ENCODE data around the gene STARD8. TPM values are rescaled to one million over a fixed set of nuclear protein-coding genes. Genes with fewer than 3 reads are reported as not detected.

The STARD8 gene
- total RNA-seq, 1 experiment from 2014 or later = 0.11 TPM

DNA sequence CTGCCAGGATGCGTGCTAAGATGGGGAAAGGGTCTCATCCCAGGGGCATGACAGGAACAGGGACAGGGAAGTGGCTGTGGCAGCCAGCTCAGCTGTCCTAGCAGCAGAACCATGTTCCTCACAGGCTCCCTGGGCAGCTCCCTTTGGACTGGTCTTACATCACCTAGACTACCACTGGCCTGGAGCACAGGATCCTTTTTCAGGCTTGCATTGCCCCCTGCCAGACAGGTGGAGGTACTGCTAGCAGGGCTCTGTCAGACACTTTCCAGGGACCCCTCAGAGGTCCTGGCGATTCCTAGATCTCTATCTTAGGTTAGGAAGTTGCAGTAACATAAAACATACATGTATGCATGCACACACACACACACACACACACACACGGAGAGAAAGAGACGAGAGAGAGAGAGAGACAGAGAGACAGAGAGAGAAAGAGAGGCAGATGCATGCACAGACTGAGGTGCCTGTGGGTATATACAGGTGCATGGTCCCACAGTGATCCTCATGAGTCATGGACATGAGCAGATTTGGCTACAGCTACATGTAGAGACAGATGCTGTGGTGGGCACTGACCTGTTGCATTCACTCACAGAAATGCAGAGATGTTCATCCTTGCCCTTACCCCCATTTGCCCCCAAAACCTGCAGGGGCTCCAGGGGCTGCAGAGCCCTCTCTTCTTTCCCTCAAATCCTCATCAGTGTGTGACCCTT is 63.6 kb downstream of the STARD8 start:
- intact Hi-C loops (cut with micrococcal nuclease; ENCODE audit: unreplicated experiment) = no loop called here
- Histone ChIP-seq H3K27me3 (replicated peaks; ENCODE audit: insufficient read depth, low read depth, low read length, poor library complexity) (no peaks in the 10 kb centered on the region), H3K27ac (ENCODE audit: low read depth, low read length, poor library complexity, severe bottlenecking) (no peak overlapping the region), H3K4me1 (ENCODE audit: insufficient read depth, low read length, poor library complexity, severe bottlenecking) (no peaks in the 10 kb centered on the region), H3K9me3 (ENCODE audit: low read depth, low read length, poor library complexity, severe bottlenecking) (no peaks in the 10 kb centered on the region), H3K36me3 (ENCODE audit: insufficient read depth, low read length, poor library complexity, severe bottlenecking) (no peaks in the 10 kb centered on the region), H3K4me3 (ENCODE audit: low read depth, low read length, poor library complexity, severe bottlenecking) (no peak overlapping the region)
- POLR2A ChIA-PET (ENCODE audit: low non-redundant PET) = no interaction called here
- no TSS peak for BruUV-seq (replicated peaks)
- DNase-seq (ENCODE audit: low spot score) = peak; percentile 16
- CTCF ChIA-PET = interaction anchor here (0.6 to 0.9 kb wide), 2 partner anchors 199 to 514 kb away, joined by 4 to 5 read pairs; no protein-coding TSS in a partner anchor
- TF ChIP-seq EZH2 (IDR thresholded peaks at IDR 0.05; ENCODE audit: borderline replicate concordance, low read depth, low read length, poor library complexity, severe bottlenecking) = no peak
- TF ChIP-seq, protein P1, sequence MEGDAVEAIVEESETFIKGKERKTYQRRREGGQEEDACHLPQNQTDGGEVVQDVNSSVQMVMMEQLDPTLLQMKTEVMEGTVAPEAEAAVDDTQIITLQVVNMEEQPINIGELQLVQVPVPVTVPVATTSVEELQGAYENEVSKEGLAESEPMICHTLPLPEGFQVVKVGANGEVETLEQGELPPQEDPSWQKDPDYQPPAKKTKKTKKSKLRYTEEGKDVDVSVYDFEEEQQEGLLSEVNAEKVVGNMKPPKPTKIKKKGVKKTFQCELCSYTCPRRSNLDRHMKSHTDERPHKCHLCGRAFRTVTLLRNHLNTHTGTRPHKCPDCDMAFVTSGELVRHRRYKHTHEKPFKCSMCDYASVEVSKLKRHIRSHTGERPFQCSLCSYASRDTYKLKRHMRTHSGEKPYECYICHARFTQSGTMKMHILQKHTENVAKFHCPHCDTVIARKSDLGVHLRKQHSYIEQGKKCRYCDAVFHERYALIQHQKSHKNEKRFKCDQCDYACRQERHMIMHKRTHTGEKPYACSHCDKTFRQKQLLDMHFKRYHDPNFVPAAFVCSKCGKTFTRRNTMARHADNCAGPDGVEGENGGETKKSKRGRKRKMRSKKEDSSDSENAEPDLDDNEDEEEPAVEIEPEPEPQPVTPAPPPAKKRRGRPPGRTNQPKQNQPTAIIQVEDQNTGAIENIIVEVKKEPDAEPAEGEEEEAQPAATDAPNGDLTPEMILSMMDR (conservative IDR thresholded peaks at IDR 0.05; ENCODE audit: low read depth, low read length) = peak; percentile 44

DNA sequence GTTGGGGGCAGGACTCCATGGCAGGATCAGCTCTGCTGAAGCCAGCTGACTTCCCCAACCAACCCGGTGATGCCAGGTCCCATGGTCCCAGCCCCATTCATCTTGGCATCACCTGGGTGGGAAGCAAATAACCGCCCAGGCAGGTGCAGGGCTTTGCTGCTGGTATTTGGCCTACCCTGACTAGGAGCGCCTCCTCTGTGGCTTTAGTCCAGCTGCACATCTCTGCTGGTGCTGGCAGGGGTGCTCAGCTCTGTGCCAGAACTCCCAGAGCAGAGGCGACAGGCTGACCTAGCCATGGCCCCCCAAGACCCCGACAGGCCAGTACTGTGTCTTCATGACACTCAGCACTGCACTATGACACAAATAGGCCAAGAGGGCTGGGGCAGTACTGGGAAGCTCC is 64.4 kb downstream of the STARD8 start:
- BruUV-seq (replicated peaks) = no TSS peak
- ChIA-PET CTCF (no interaction called here), POLR2A (ENCODE audit: low non-redundant PET) (no interaction called here)
- Histone ChIP-seq H3K9me3 (ENCODE audit: low read depth, low read length, poor library complexity, severe bottlenecking) (no peaks in the 10 kb centered on the region), H3K27me3 (replicated peaks; ENCODE audit: insufficient read depth, low read depth, low read length, poor library complexity) (no peaks in the 10 kb centered on the region), H3K4me3 (ENCODE audit: low read depth, low read length, poor library complexity, severe bottlenecking) (no peak overlapping the region), H3K4me1 (ENCODE audit: insufficient read depth, low read length, poor library complexity, severe bottlenecking) (no peaks in the 10 kb centered on the region), H3K27ac (ENCODE audit: low read depth, low read length, poor library complexity, severe bottlenecking) (no peak overlapping the region), H3K36me3 (ENCODE audit: insufficient read depth, low read length, poor library complexity, severe bottlenecking) (no peaks in the 10 kb centered on the region)
- no peak for TF ChIP-seq EZH2 (IDR thresholded peaks at IDR 0.05; ENCODE audit: borderline replicate concordance, low read depth, low read length, poor library complexity, severe bottlenecking)
- TF ChIP-seq, protein P1 (conservative IDR thresholded peaks at IDR 0.05; ENCODE audit: low read depth, low read length) = no peak
- intact Hi-C loops (cut with micrococcal nuclease; ENCODE audit: unreplicated experiment) = no loop called here
- DNase-seq (ENCODE audit: low spot score) = no peak

DNA sequence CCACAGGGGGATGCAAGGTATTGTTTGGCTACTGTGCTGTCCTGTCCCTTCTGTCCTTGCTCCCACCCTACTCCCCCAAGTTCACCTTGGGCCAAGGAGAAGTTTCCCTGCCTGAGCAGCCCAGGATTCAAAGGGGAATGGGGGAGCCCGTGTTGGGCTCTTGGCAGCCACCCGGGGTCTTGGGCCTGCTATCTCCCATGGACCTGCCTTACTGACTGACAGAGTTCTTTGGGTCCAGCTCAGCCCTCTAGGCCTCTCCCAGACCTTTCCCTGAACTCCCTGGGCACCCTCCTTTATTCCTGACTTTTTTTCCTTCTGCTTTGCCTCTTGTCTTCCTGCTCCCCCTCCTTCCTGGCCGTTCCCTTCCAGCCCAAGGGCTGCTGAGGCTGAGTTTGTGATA is 67.4 kb downstream of the STARD8 start:
- CTCF ChIA-PET = no interaction called here
- H3K36me3 ChIP-seq (ENCODE audit: insufficient read depth, low read length, poor library complexity, severe bottlenecking) = no peaks in the 10 kb centered on the region
- H3K4me1 ChIP-seq (ENCODE audit: insufficient read depth, low read length, poor library complexity, severe bottlenecking) = no peaks in the 10 kb centered on the region
- H3K27me3 ChIP-seq (replicated peaks; ENCODE audit: insufficient read depth, low read depth, low read length, poor library complexity) = no peaks in the 10 kb centered on the region
- H3K4me3 ChIP-seq (ENCODE audit: low read depth, low read length, poor library complexity, severe bottlenecking) = no peak overlapping the region
- H3K9me3 ChIP-seq (ENCODE audit: low read depth, low read length, poor library complexity, severe bottlenecking) = no peaks in the 10 kb centered on the region
- POLR2A ChIA-PET (ENCODE audit: low non-redundant PET) = no interaction called here
- no peak for TF ChIP-seq EZH2 (IDR thresholded peaks at IDR 0.05; ENCODE audit: borderline replicate concordance, low read depth, low read length, poor library complexity, severe bottlenecking)
- TF ChIP-seq, protein P1 (conservative IDR thresholded peaks at IDR 0.05; ENCODE audit: low read depth, low read length) = no peak
- no peak for DNase-seq (ENCODE audit: low spot score)
- intact Hi-C loops (cut with micrococcal nuclease; ENCODE audit: unreplicated experiment) = loop anchor here (5.0 kb wide), 1 partner anchor 518 kb away; no protein-coding TSS in a partner anchor
- BruUV-seq (replicated peaks) = no TSS peak
- H3K27ac ChIP-seq (ENCODE audit: low read depth, low read length, poor library complexity, severe bottlenecking) = no peak overlapping the region
